Osteoblast (primary cell): ENCODE results near the gene PCDHGA9. TPM values are rescaled to one million over a fixed set of nuclear protein-coding genes. Genes with fewer than 3 reads are reported as not detected.

ENCODE experiments used
- DNase-seq: peaks from one replicate; pipeline ENCODE4 v3.0.0; 2011; ENCODE audit warnings: low spot score, mixed read lengths; ENCODE audit not compliant: insufficient read length; ENCODE audit errors: missing footprints
- H2AFZ ChIP-seq: 2 replicates; pipeline ENCODE4 v1.6.0; 2011; ENCODE audit warnings: mild to moderate bottlenecking, low read length
- H3K27ac ChIP-seq: 2 replicates; pipeline ENCODE4 v1.5.1; 2011; ENCODE audit warnings: mild to moderate bottlenecking, low read depth, low read length, moderate library complexity
- H3K27me3 ChIP-seq: 2 replicates; pipeline ENCODE4 v1.6.0; 2012; ENCODE audit warnings: mild to moderate bottlenecking, control low read depth, inconsistent platforms, low read length, moderate library complexity; ENCODE audit not compliant: insufficient read depth
- H3K36me3 ChIP-seq: 2 replicates; pipeline ENCODE4 v1.5.1; 2011; ENCODE audit warnings: mild to moderate bottlenecking, low read length, control low read depth, moderate library complexity; ENCODE audit not compliant: insufficient read depth
- H3K4me1 ChIP-seq: 2 replicates; pipeline ENCODE4 v1.5.1; 2011; ENCODE audit warnings: mild to moderate bottlenecking, low read length, control low read depth, moderate library complexity; ENCODE audit not compliant: insufficient read depth
- H3K4me2 ChIP-seq: 2 replicates; pipeline ENCODE4 v1.6.0; 2011; ENCODE audit warnings: mild to moderate bottlenecking, low read length; ENCODE audit not compliant: insufficient read depth
- H3K4me3 ChIP-seq: fragments of 200-600 bp; sonication (generic); 3 replicates; pipeline ENCODE4 v1.5.1; 2012; ENCODE audit warnings: mild to moderate bottlenecking, low read length, inconsistent platforms; ENCODE audit not compliant: insufficient read depth
- H3K79me2 ChIP-seq: 2 replicates; pipeline ENCODE4 v1.6.0; 2012; ENCODE audit warnings: mild to moderate bottlenecking, low read length, control low read depth, inconsistent platforms; ENCODE audit not compliant: insufficient read depth
- H3K9me3 ChIP-seq: 2 replicates; pipeline ENCODE4 v1.5.1; 2011; ENCODE audit warnings: low read depth, low read length, control low read depth
- H4K20me1 ChIP-seq: 2 replicates; pipeline ENCODE4 v1.6.0; 2012; ENCODE audit warnings: mild to moderate bottlenecking, low read length, control low read depth; ENCODE audit not compliant: insufficient read depth
- total RNA-seq: library from RNA; depleted of rRNA; stranded (reverse); fragments of >200 nt; gene quantifications from 2 replicates; pipeline ENCODE4 v1.2.3, GENCODE V29; 2012
- TF ChIP-seq, protein P1 (sequence below): IDR thresholded peaks from 2 replicates; pipeline ENCODE4 v1.5.1; 2011; ENCODE audit warnings: mild to moderate bottlenecking, low read depth, low read length, moderate library complexity; ENCODE audit errors: extremely low read depth

The PCDHGA9 gene
- total RNA-seq: 6.2 and 6.5 TPM in 2 replicates

DNA sequence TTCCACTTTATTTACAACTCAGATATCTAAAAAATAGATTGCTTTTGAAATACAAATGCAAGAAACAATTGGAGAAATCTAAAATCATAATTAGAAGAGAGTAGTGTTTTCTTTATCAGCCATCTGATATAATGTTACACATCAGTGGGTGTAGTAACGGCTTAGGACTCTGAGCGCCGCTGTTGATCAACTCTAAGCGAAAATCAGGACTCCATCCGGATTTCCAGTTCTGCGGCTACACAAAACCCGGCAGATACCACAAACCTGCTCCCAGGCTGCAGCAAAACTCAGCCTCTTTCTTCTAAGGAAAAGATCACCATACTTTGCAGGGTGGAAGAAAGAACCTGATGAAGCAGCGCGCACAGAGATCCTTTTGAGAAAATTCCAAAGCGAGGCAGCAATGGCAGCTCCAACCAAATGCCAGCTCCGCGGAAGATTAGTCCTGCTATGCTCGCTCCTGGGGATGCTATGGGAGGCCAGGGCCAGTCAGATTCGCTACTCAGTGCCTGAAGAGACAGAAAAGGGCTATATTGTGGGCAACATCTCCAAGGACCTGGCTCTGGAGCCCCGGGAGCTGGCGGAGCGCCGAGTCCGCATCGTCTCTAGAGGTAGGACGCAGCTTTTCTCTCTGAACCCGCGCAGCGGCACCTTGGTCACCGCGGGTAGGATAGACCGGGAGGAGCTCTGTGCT lies at the start of gene PCDHGA9:
Gene PCDHGA9, plus strand, starts transcription at position 226 of the 691 bp plus-strand sequence. Its CDS starts 175 bp downstream, at position 401.
- Histone ChIP-seq H3K36me3 (peaks cover 4% of the 10 kb centered on the region), H4K20me1 (peaks cover 3% of the 10 kb centered on the region), H2AFZ (peak within 1 kb of the TSS; percentile 46), H3K4me2 (peak within 1 kb of the TSS; percentile 61), H3K79me2 (no peaks in the 10 kb centered on the region), H3K4me3 (peak within 1 kb of the TSS; percentile 58), H3K27me3 (no peaks in the 10 kb centered on the region), H3K27ac (no peak within 1 kb of the TSS), H3K9me3 (peaks cover 18% of the 10 kb centered on the region), H3K4me1 (no peaks in the 10 kb centered on the region)
- TF ChIP-seq, protein P1, sequence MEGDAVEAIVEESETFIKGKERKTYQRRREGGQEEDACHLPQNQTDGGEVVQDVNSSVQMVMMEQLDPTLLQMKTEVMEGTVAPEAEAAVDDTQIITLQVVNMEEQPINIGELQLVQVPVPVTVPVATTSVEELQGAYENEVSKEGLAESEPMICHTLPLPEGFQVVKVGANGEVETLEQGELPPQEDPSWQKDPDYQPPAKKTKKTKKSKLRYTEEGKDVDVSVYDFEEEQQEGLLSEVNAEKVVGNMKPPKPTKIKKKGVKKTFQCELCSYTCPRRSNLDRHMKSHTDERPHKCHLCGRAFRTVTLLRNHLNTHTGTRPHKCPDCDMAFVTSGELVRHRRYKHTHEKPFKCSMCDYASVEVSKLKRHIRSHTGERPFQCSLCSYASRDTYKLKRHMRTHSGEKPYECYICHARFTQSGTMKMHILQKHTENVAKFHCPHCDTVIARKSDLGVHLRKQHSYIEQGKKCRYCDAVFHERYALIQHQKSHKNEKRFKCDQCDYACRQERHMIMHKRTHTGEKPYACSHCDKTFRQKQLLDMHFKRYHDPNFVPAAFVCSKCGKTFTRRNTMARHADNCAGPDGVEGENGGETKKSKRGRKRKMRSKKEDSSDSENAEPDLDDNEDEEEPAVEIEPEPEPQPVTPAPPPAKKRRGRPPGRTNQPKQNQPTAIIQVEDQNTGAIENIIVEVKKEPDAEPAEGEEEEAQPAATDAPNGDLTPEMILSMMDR: peak; percentile 40
- DNase-seq: no peak

DNA sequence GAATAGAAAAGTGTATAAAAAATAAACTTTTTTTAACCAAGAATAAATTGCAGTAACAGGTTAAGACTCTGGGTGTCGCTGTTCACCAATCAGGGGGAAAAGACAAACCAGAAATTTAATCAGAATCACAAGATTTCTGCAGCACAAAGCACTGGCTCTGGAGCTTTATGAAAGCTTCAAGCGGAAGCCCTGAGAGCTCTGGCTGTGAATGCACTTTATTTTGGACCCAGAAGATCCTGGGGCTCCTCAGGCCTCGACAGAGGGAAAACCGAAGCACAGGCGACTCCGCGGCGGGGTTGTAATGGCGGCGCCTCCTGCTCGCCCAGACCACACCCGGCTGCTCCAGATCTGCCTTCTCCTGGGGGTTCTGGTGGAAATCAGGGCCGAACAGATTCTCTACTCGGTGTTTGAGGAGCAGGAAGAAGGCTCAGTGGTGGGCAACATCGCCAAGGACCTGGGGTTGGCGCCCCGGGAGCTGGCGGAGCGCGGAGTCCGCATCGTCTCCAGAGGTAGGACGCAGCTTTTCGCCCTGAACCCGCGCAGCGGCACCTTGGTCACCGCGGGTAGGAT lies 47.6 kb upstream of the PCDHGA9 start, which contains the start of gene PCDHGA4:
Gene PCDHGA4, plus strand, starts transcription at position 122 of the 570 bp plus-strand sequence. Its CDS starts 87 bp downstream, at position 209.
- peaks cover 2% of the 10 kb centered on the region for H3K4me1 ChIP-seq
- DNase-seq: no peak
- H3K4me3 ChIP-seq: peak within 1 kb of the TSS; percentile 69
- TF ChIP-seq, protein P1: peak; percentile 65
- peak within 1 kb of the TSS; percentile 88 for H2AFZ ChIP-seq
- H3K9me3 ChIP-seq: peaks cover 10% of the 10 kb centered on the region
- peak within 1 kb of the TSS; percentile 75 for H3K4me2 ChIP-seq
- H3K27me3 ChIP-seq: peaks cover 26% of the 10 kb centered on the region
- H3K79me2 ChIP-seq: no peaks in the 10 kb centered on the region
- H4K20me1 ChIP-seq: no peaks in the 10 kb centered on the region
- H3K36me3 ChIP-seq: no peaks in the 10 kb centered on the region
- no peak within 1 kb of the TSS for H3K27ac ChIP-seq

- Histone ChIP-seq H3K36me3 (no peaks in the 10 kb centered on the region), H3K4me2 (peak overlapping the region; percentile 75), H3K9me3 (peaks cover 11% of the 10 kb centered on the region), H2AFZ (no peak overlapping the region), H3K27ac (no peak overlapping the region), H3K79me2 (no peaks in the 10 kb centered on the region), H3K27me3 (peaks cover 31% of the 10 kb centered on the region), H3K4me1 (peaks cover 2% of the 10 kb centered on the region), H4K20me1 (no peaks in the 10 kb centered on the region), H3K4me3 (peak overlapping the region; percentile 69)
- no peak for DNase-seq
- TF ChIP-seq, protein P1: no peak
Measured at GRCh38 chr5:141355641-141356040, 46.9 kb upstream of the PCDHGA9 start.

- no peak for DNase-seq
- H3K4me1 ChIP-seq: peaks cover 2% of the 10 kb centered on the region
- H3K27ac ChIP-seq: no peak overlapping the region
- no peak overlapping the region for H3K4me3 ChIP-seq
- H3K27me3 ChIP-seq: peaks cover 31% of the 10 kb centered on the region
- no peak overlapping the region for H2AFZ ChIP-seq
- H3K36me3 ChIP-seq: no peaks in the 10 kb centered on the region
- no peak overlapping the region for H3K4me2 ChIP-seq
- no peaks in the 10 kb centered on the region for H4K20me1 ChIP-seq
- no peaks in the 10 kb centered on the region for H3K79me2 ChIP-seq
- TF ChIP-seq, protein P1: no peak
- peaks cover 14% of the 10 kb centered on the region for H3K9me3 ChIP-seq
Measured at GRCh38 chr5:141356133-141356532, 46.4 kb upstream of the PCDHGA9 start.
